Stomach (tissue), 9 donors: ENCODE results near the gene BPIFB6. TPM values are rescaled to one million over a fixed set of nuclear protein-coding genes. Genes with fewer than 3 reads are reported as not detected.

Experiments
- DNase-seq, 2 donors: peaks; one replicate each; pipeline versions ENCODE4 v3.0.0 to v3.0.0-alpha.2; 2013 to 2019
- H3K27ac ChIP-seq, 5 donors: fragments of 200-600 bp in 4 of 5; sonication (generic) in 4 of 5; one replicate each; pipeline ENCODE4 v1.5.1; 2013 to 2019; ENCODE audit warnings: mild to moderate bottlenecking in 1 of 5, moderate library complexity in 1 of 5
- H3K27me3 ChIP-seq, 3 donors: fragments of 200-600 bp; sonication (generic); one replicate each; pipeline ENCODE4 v1.5.1; 2017 to 2019; ENCODE audit warnings: mixed run types in 1 of 3
- H3K36me3 ChIP-seq, 4 donors: fragments of 200-600 bp; sonication (generic); 1 replicate in 3 of 4; 2 replicates in 1 of 4; pipeline ENCODE4 v1.5.1; 2016 to 2019
- H3K4me1 ChIP-seq, 4 donors: fragments of 200-600 bp; sonication (generic); one replicate each; pipeline ENCODE4 v1.5.1; 2016 to 2019
- H3K4me3 ChIP-seq, 4 donors: fragments of 200-600 bp; sonication (generic) in 3 of 4; one replicate each; pipeline ENCODE4 v1.5.1; 2016 to 2019; ENCODE audit warnings: mild to moderate bottlenecking in 1 of 4
- H3K9me3 ChIP-seq, 4 donors: fragments of 200-600 bp; sonication (generic); one replicate each; pipeline ENCODE4 v1.5.1; 2016 to 2019
- EP300 ChIP-seq: sonication (generic); formaldehyde crosslinking; IDR thresholded peaks from one replicate; pipeline ENCODE4 v1.6.1; 2017; ENCODE audit warnings: antibody characterized with exemption
- POLR2A ChIP-seq, 4 donors: fragments of 450-650 bp; IDR thresholded peaks; one replicate each; pipeline ENCODE4 v1.6.1; 2016; ENCODE audit warnings: antibody characterized with exemption in 4 of 4, control low read depth in 2 of 4, mild to moderate bottlenecking in 1 of 4, moderate library complexity in 1 of 4
- POLR2AphosphoS5 ChIP-seq, 3 donors: sonication (generic); formaldehyde crosslinking; IDR thresholded peaks; one replicate each; pipeline ENCODE4 v1.6.1; 2016; ENCODE audit warnings: antibody characterized with exemption in 3 of 3
- WGBS, 5 donors: extraction: QIAGEN DNeasy Blood & Tissue Kit in 3 of 5; methylation state at CpG; one replicate each; pipeline versions ENCODE4 v1.1.5 to v1.1.7; 2013 to 2018; 5-methylcytosine and 5-hydroxymethylcytosine counted together
- intact Hi-C: fragments of 100-400 bp; cut with DNase I; formaldehyde crosslinking; loops from one replicate; pipeline ENCODE4 v1.15.1; 2023; ENCODE audit warnings: low total_unique reads
- polyA plus RNA-seq, 3 donors: library from polyadenylated mRNA; stranded (reverse); fragments of 200-250 nt; gene quantifications; one replicate each; pipeline ENCODE4 v1.2.3, GENCODE V29; 2013
- total RNA-seq, 5 donors: library from RNA; depleted of rRNA; stranded (reverse); fragments of >200 nt; gene quantifications; one replicate each; pipeline versions ENCODE4 v1.1.0 to v1.2.3, GENCODE V29; 2014 to 2016
- TF ChIP-seq, protein P1 (sequence below), 7 experiments: fragments of 450-650 bp in 4 of 7; fragments of 200-600 bp in 3 of 7; sonication (generic) in 3 of 7; IDR thresholded peaks; one replicate each; pipeline ENCODE4 v1.5.1; 2016 to 2019; ENCODE audit warnings: antibody characterized with exemption in 7 of 7, control low read depth in 2 of 7, mild to moderate bottlenecking in 1 of 7
- donor health status: healthy with polysubstance abuse.
- donor health status: Bipolar disorder and iron deficiency.
- donor health status: healthy.

Gene BPIFB6
- total and polyA plus RNA-seq, 8 donors: not detected

DNA sequence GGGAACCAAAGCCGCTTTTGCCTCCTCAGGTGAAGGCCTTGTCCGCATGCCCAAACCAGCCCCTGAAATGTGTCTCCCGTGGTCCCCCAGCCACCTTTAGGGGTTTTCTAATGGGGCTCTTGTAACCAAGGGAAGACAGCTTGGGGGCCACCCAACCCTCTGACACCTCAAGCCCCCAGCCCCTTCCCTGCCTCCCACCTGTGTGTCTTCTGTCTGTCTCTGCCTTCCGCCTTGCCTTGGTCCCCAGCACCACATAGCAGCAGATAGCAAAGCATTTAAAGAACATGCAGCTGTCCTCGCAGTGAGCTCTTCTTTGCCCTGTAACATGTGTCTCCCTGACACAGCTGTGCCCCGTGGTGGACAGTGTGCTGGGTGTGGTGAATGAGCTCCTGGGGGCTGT lies 31.8 kb downstream of the BPIFB6 start:
- Histone ChIP-seq H3K27me3 (no peaks in the 10 kb centered on the region), H3K4me1 (no peaks in the 10 kb centered on the region), H3K27ac (no peak overlapping the region), H3K9me3 (no peaks in the 10 kb centered on the region), H3K36me3 (no peaks in the 10 kb centered on the region), H3K4me3 (no peak overlapping the region)
- 88 to 96% (median 88%) methylated on average over 6 of the region's 6 CpGs for WGBS, 5 donors
- TF ChIP-seq POLR2AphosphoS5 (IDR thresholded peaks at IDR 0.05) (no peak), POLR2A (IDR thresholded peaks at IDR 0.05) (no peak), EP300 (no peak)
- TF ChIP-seq, protein P1, sequence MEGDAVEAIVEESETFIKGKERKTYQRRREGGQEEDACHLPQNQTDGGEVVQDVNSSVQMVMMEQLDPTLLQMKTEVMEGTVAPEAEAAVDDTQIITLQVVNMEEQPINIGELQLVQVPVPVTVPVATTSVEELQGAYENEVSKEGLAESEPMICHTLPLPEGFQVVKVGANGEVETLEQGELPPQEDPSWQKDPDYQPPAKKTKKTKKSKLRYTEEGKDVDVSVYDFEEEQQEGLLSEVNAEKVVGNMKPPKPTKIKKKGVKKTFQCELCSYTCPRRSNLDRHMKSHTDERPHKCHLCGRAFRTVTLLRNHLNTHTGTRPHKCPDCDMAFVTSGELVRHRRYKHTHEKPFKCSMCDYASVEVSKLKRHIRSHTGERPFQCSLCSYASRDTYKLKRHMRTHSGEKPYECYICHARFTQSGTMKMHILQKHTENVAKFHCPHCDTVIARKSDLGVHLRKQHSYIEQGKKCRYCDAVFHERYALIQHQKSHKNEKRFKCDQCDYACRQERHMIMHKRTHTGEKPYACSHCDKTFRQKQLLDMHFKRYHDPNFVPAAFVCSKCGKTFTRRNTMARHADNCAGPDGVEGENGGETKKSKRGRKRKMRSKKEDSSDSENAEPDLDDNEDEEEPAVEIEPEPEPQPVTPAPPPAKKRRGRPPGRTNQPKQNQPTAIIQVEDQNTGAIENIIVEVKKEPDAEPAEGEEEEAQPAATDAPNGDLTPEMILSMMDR (IDR thresholded peaks at IDR 0.05): no peak
- intact Hi-C loops: no loop called here
- DNase-seq: no peak

DNA sequence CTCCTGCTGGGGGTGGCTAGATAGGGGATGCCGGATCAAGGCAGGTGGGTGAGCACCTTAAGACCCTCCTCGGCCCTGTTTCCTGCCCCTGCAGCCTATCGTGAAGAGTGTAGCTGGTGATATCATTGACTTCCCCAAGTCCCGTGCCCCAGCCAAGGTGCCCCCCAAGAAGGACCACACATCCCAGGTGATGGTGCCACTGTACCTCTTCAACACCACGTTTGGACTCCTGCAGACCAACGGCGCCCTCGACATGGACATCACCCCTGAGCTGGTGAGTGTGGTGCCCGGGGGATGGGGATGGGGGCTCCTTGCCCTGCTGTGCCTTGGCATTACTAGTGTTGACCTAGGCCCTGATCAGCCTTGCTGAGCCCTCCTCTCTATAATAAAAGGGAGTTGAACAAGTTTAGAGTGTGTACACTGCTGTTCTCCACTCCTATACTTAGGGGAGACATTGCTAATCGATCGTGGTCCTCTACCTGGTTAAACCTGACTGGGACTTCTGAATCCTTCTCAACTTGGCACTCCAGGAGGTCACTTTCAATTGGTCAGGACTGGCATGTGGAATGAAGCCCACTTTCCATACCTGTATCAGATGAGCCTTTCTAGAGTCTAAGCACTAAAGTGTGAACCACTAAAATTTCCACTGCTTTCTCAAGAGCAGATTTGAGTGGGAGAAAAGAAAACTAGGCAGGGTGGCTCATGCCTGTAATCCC lies 33.3 kb downstream of the BPIFB6 start:
- TF ChIP-seq POLR2AphosphoS5 (IDR thresholded peaks at IDR 0.05) (no peak), EP300 (no peak), POLR2A (IDR thresholded peaks at IDR 0.05) (no peak)
- TF ChIP-seq, protein P1 (IDR thresholded peaks at IDR 0.05): no peak
- intact Hi-C loops: no loop called here
- Histone ChIP-seq H3K9me3 (no peaks in the 10 kb centered on the region), H3K27me3 (no peaks in the 10 kb centered on the region), H3K4me1 (no peaks in the 10 kb centered on the region), H3K27ac (no peak overlapping the region), H3K4me3 (no peak overlapping the region), H3K36me3 (no peaks in the 10 kb centered on the region)
- DNase-seq: no peak
- WGBS, 5 donors: 87 to 92% (median 91%) methylated on average over 6 to 11 of the region's 11 CpGs

DNA sequence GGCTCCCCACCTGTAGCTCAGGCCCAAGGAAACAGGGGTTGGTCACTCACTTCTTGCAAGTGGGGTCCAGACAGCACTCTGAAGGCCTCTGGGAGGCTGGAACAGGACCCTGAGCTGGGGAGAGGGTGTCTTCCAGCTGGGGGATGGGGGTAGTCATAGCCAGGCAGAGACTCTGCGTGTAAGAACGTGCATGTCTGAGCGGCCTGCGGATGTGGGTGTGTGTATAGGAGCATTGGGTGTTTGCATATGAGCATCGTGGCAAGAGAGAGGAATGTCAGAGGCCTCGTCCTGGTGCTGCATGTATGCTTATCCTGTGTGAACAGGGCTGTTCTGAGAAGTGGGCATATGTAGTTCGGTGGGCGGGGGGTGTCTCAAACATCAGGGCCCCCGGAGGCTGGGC lies 34.3 kb downstream of the BPIFB6 start:
- H3K36me3 ChIP-seq: no peaks in the 10 kb centered on the region
- peaks cover 0 to 7% (median 0%) of the 10 kb centered on the region in 3 donors for H3K27me3 ChIP-seq
- no peak overlapping the region for H3K27ac ChIP-seq
- WGBS, 5 donors: 65 to 80% (median 72%) methylated on average over 9 of the region's 9 CpGs
- DNase-seq: no peak
- no peak overlapping the region for H3K4me3 ChIP-seq
- no peak for TF ChIP-seq POLR2A (IDR thresholded peaks at IDR 0.05)
- no peak for TF ChIP-seq POLR2AphosphoS5 (IDR thresholded peaks at IDR 0.05)
- TF ChIP-seq, protein P1 (IDR thresholded peaks at IDR 0.05): no peak
- TF ChIP-seq EP300: no peak
- H3K9me3 ChIP-seq: no peaks in the 10 kb centered on the region
- H3K4me1 ChIP-seq: no peaks in the 10 kb centered on the region
- intact Hi-C loops: no loop called here

DNA sequence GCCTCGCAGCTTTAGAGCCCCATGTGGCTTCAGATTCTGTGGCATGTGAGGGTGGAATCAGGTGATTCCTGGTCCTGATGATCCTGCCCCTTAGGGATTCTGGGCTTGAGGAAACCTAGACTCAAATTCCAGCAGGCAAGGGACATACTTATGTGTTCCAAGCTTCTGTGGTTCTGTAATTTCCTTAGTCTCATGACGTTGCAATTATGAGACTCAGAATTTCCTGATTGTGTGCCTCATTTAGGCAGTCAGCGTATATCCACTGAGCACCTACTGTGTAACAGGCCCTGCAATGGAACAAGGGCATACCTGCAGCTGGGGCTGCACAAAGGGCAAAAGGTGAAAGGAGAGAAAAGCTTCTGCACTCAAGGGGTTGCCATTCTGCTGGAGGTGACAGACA lies 36.4 kb downstream of the BPIFB6 start:
- Histone ChIP-seq H3K36me3 (no peaks in the 10 kb centered on the region), H3K9me3 (no peaks in the 10 kb centered on the region), H3K27ac (no peak overlapping the region), H3K4me3 (no peak overlapping the region), H3K27me3 (peaks cover 0 to 16% (median 0%) of the 10 kb centered on the region in 3 donors), H3K4me1 (no peaks in the 10 kb centered on the region)
- no peak for TF ChIP-seq POLR2A (IDR thresholded peaks at IDR 0.05)
- no peak for TF ChIP-seq POLR2AphosphoS5 (IDR thresholded peaks at IDR 0.05)
- TF ChIP-seq, protein P1 (IDR thresholded peaks at IDR 0.05): no peak
- TF ChIP-seq EP300: no peak
- no peak for DNase-seq
- intact Hi-C loops: no loop called here
- WGBS, 5 donors: 69 to 77% (median 73%) methylated on average over 3 of the region's 3 CpGs
